NCI-H226 (cell line): ENCODE results near the gene CNDP2.

Experiments
- DNase-seq: peaks from one replicate; pipeline ENCODE4 v3.0.0-alpha.2; 2015

CNDP2 gene

GRCh38 chr18:74501386-74501785 is 5.2 kb downstream of the CNDP2 start:
- DNase-seq = no peak

GRCh38 chr18:74503137-74503536 is 7.0 kb downstream of the CNDP2 start:
- no peak for DNase-seq

GRCh38 chr18:74505776-74506175 is 9.6 kb downstream of the CNDP2 start:
- no peak for DNase-seq

- DNase-seq = no peak
Measured at GRCh38 chr18:74506448-74507084, 10.4 kb downstream of the CNDP2 start.

GRCh38 chr18:74507097-74507881 is 11.1 kb downstream of the CNDP2 start:
- no peak for DNase-seq

GRCh38 chr18:74507927-74508326 is 11.8 kb downstream of the CNDP2 start:
- DNase-seq = no peak

- DNase-seq = no peak
Measured at GRCh38 chr18:74508366-74508765, 12.2 kb downstream of the CNDP2 start.

GRCh38 chr18:74508821-74509225 is 12.7 kb downstream of the CNDP2 start:
- DNase-seq = no peak

- no peak for DNase-seq
Measured at GRCh38 chr18:74509856-74510769, 13.9 kb downstream of the CNDP2 start.

GRCh38 chr18:74510770-74511095 is 14.6 kb downstream of the CNDP2 start:
- DNase-seq = no peak

GRCh38 chr18:74511823-74512222 is 15.7 kb downstream of the CNDP2 start:
- DNase-seq = no peak

GRCh38 chr18:74512321-74513053 is 16.3 kb downstream of the CNDP2 start:
- DNase-seq = no peak

GRCh38 chr18:74513149-74513882 is 17.2 kb downstream of the CNDP2 start:
- no peak for DNase-seq

GRCh38 chr18:74513883-74514205 is 17.7 kb downstream of the CNDP2 start:
- no peak for DNase-seq

GRCh38 chr18:74514860-74515495 is 18.8 kb downstream of the CNDP2 start:
- DNase-seq = no peak

GRCh38 chr18:74515620-74516231 is 19.6 kb downstream of the CNDP2 start:
- DNase-seq = no peak

GRCh38 chr18:74516271-74517235 is 20.4 kb downstream of the CNDP2 start:
- DNase-seq = no peak

GRCh38 chr18:74517236-74517630 is 21.1 kb downstream of the CNDP2 start:
- DNase-seq = no peak

GRCh38 chr18:74518456-74519295 is 22.5 kb downstream of the CNDP2 start:
- no peak for DNase-seq
